WTC11 (cell line): ENCODE results near the gene NEDD4L.

Experiments
- FOXJ3 ChIP-seq: sonication (generic); formaldehyde crosslinking; IDR thresholded peaks from 2 replicates; pipeline ENCODE4 v1.9.0; 2021; ENCODE audit warnings: missing genetic modification reagents, mild to moderate bottlenecking, borderline replicate concordance
- JUN ChIP-seq: sonication (generic); formaldehyde crosslinking; IDR thresholded peaks from 2 replicates; pipeline ENCODE4 v1.8.0; 2023; ENCODE audit warnings: mild to moderate bottlenecking, missing genetic modification reagents
- TEAD4 ChIP-seq: sonication (generic); formaldehyde crosslinking; IDR thresholded peaks from 2 replicates; pipeline ENCODE4 v1.8.0; 2022; ENCODE audit warnings: mild to moderate bottlenecking, missing genetic modification reagents
- TF ChIP-seq, protein P1 (sequence below): fragments of 200-600 bp; IDR thresholded peaks from 2 replicates; pipeline ENCODE4 v1.8.0; 2022; ENCODE audit warnings: antibody characterized with exemption
- TF ChIP-seq, protein P2 (sequence below): sonication (generic); formaldehyde crosslinking; IDR thresholded peaks from 2 replicates; pipeline ENCODE4 v1.8.1; 2022; ENCODE audit warnings: mild to moderate bottlenecking, missing genetic modification reagents, moderate library complexity, borderline replicate concordance
- TF ChIP-seq, protein P3 (sequence below): sonication (generic); formaldehyde crosslinking; IDR thresholded peaks from 2 replicates; pipeline ENCODE4 v1.8.1; 2023; ENCODE audit warnings: mild to moderate bottlenecking, missing genetic modification reagents, moderate library complexity
- TF ChIP-seq, protein P4 (sequence below): sonication (generic); formaldehyde crosslinking; conservative IDR thresholded peaks from 2 replicates; pipeline ENCODE4 v1.8.1; 2022; ENCODE audit warnings: mild to moderate bottlenecking, missing genetic modification reagents
- TF ChIP-seq, protein P5 (sequence below): sonication (generic); formaldehyde crosslinking; IDR thresholded peaks from 2 replicates; pipeline ENCODE4 v1.8.0; 2022; ENCODE audit warnings: mild to moderate bottlenecking, missing genetic modification reagents

DNA sequence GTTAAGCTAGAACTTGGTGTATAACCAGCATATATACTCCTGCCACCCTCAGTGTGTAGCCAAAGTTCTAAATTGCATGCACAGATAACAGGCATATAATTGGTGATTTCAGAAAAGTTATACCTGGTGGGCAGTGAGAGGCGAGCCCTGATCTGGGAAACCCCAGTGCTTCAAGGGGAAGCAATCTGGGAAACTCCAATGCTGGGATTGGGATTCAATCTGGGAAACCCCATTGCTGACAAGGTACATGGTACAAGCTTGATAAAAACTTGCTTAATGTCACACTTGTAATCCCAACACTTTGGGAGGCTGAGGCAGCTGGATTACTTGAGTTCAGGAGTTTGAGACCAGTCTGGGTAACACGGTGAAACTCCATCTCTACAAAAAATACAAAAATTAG is 147.6 kb downstream of the NEDD4L start:
- TF ChIP-seq FOXJ3 (CRISPR knock-in tag) = no peak
- TF ChIP-seq, protein P1, sequence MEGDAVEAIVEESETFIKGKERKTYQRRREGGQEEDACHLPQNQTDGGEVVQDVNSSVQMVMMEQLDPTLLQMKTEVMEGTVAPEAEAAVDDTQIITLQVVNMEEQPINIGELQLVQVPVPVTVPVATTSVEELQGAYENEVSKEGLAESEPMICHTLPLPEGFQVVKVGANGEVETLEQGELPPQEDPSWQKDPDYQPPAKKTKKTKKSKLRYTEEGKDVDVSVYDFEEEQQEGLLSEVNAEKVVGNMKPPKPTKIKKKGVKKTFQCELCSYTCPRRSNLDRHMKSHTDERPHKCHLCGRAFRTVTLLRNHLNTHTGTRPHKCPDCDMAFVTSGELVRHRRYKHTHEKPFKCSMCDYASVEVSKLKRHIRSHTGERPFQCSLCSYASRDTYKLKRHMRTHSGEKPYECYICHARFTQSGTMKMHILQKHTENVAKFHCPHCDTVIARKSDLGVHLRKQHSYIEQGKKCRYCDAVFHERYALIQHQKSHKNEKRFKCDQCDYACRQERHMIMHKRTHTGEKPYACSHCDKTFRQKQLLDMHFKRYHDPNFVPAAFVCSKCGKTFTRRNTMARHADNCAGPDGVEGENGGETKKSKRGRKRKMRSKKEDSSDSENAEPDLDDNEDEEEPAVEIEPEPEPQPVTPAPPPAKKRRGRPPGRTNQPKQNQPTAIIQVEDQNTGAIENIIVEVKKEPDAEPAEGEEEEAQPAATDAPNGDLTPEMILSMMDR = no peak
- no peak for TF ChIP-seq TEAD4 (CRISPR knock-in tag)
- TF ChIP-seq, protein P2, sequence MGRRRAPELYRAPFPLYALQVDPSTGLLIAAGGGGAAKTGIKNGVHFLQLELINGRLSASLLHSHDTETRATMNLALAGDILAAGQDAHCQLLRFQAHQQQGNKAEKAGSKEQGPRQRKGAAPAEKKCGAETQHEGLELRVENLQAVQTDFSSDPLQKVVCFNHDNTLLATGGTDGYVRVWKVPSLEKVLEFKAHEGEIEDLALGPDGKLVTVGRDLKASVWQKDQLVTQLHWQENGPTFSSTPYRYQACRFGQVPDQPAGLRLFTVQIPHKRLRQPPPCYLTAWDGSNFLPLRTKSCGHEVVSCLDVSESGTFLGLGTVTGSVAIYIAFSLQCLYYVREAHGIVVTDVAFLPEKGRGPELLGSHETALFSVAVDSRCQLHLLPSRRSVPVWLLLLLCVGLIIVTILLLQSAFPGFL (CRISPR knock-in tag) = no peak
- TF ChIP-seq, protein P3, sequence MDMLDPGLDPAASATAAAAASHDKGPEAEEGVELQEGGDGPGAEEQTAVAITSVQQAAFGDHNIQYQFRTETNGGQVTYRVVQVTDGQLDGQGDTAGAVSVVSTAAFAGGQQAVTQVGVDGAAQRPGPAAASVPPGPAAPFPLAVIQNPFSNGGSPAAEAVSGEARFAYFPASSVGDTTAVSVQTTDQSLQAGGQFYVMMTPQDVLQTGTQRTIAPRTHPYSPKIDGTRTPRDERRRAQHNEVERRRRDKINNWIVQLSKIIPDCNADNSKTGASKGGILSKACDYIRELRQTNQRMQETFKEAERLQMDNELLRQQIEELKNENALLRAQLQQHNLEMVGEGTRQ (CRISPR knock-in tag) = no peak
- TF ChIP-seq, protein P4, sequence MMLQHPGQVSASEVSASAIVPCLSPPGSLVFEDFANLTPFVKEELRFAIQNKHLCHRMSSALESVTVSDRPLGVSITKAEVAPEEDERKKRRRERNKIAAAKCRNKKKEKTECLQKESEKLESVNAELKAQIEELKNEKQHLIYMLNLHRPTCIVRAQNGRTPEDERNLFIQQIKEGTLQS = no peak
- TF ChIP-seq JUN (CRISPR knock-in tag) = no peak
- TF ChIP-seq, protein P5, sequence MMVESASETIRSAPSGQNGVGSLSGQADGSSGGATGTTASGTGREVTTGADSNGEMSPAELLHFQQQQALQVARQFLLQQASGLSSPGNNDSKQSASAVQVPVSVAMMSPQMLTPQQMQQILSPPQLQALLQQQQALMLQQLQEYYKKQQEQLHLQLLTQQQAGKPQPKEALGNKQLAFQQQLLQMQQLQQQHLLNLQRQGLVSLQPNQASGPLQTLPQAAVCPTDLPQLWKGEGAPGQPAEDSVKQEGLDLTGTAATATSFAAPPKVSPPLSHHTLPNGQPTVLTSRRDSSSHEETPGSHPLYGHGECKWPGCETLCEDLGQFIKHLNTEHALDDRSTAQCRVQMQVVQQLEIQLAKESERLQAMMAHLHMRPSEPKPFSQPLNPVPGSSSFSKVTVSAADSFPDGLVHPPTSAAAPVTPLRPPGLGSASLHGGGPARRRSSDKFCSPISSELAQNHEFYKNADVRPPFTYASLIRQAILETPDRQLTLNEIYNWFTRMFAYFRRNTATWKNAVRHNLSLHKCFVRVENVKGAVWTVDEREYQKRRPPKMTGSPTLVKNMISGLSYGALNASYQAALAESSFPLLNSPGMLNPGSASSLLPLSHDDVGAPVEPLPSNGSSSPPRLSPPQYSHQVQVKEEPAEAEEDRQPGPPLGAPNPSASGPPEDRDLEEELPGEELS (CRISPR knock-in tag) = no peak
